ENCODE measurements around the gene SYT15. TPM values are rescaled to one million over a fixed set of nuclear protein-coding genes. Genes with fewer than 3 reads are reported as not detected.

The SYT15 gene
- total and polyA plus RNA-seq, 2 of the 13 experiments (the other 11 are each of a cell fraction or from before 2014, with no cell fraction given): 0.24 to 0.38 TPM

- WGBS (ENCODE audit: low lambda C conversion rate): 34% methylated on average over 8 of the region's 8 CpGs
- intact Hi-C loops (cut with micrococcal nuclease; ENCODE audit: unreplicated experiment): no loop called here
- no peak for DNase-seq (ENCODE audit: low spot score)
- POLR2A ChIA-PET: no interaction called here
- no peak for ATAC-seq
- Histone ChIP-seq H3K36me3 (replicated peaks in 1 of 2; ENCODE audit: control insufficient read depth in 1 of 2, insufficient read depth in 2 of 2, low read length in 2 of 2) (no peaks in the 10 kb centered on the region), H3K4me3 (replicated peaks in 1 of 3; ENCODE audit: insufficient read depth in 1 of 3, low read depth in 2 of 3, low read length in 3 of 3) (no peak overlapping the region), H3K4me1 (ENCODE audit: insufficient read depth, low read length) (no peaks in the 10 kb centered on the region), H3K9ac (ENCODE audit: insufficient read depth, low read depth, low read length) (no peak overlapping the region), H3K9me3 (ENCODE audit: low read length) (no peaks in the 10 kb centered on the region), H2AFZ (ENCODE audit: low read length) (no peak overlapping the region), H3K79me2 (ENCODE audit: insufficient read depth, low read length) (no peaks in the 10 kb centered on the region), H4K20me1 (ENCODE audit: insufficient read depth, low read length) (no peaks in the 10 kb centered on the region; the same call in 1 of the 2 replicates), H3K27me3 (ENCODE audit: control insufficient read depth in 1 of 2, insufficient read depth in 2 of 2, low read length in 2 of 2) (peaks cover 20 to 93% of the 10 kb centered on the region in 2 experiments), H3K27ac (ENCODE audit: extremely low read length, insufficient read depth, low read length) (no peak overlapping the region), H3K4me2 (ENCODE audit: low read depth, low read length) (no peak overlapping the region)
- in situ Hi-C loops (cut with HindIII; ENCODE audit: extremely low pct_ligation_motif_present, low pct_unique_long_range_greater_than_20kb): no loop called here
- no TSS peak for BruUV-seq (replicated peaks)
- no peak for FAIRE-seq
- peak; percentile 58; the same call in 1 of the 2 replicates for TF ChIP-seq NFE2L2 (IDR thresholded peaks at IDR 0.05; ENCODE audit: low read length)
- no peak for TF ChIP-seq GZF1 (CRISPR knock-in tag; IDR thresholded peaks at IDR 0.05)
- no peak for TF ChIP-seq ZMYM4 (CRISPR knock-in tag; IDR thresholded peaks at IDR 0.05)
- no peak for TF ChIP-seq GMEB1 (CRISPR knock-in tag; IDR thresholded peaks at IDR 0.05; ENCODE audit: borderline replicate concordance)
- no peak for TF ChIP-seq ZNF616 (CRISPR knock-in tag; IDR thresholded peaks at IDR 0.05; ENCODE audit: low read depth)
- CTCF ChIA-PET (ENCODE audit: low intra/inter-chr PET ratio, low total read pairs): no interaction called here
Measured at GRCh38 chr10:46550795-46551700, 27.9 kb upstream of the SYT15 start.
